CD4-positive, alpha-beta T cell (primary cell): ENCODE data around the gene TAOK3. TPM values are rescaled to one million over a fixed set of nuclear protein-coding genes. Genes with fewer than 3 reads are reported as not detected.

Experiments used
- ATAC-seq: fragments of 200-7000 bp; cut with Tn5 transposase; one replicate; pipeline ENCODE4 v1.10.0; 2022; ENCODE audit warnings: mild to moderate bottlenecking; ENCODE audit not compliant: poor library complexity
- CTCF ChIA-PET: fragments of 350-600 bp; sonication (Branson Sonifier 250); formaldehyde crosslinking; loops from one replicate; lab custom pipeline; 2021; ENCODE audit warnings: antibody characterized with exemption, inconsistent platforms; lab: Charles Lee
- POLR2A ChIA-PET: fragments of 350-600 bp; sonication (Branson Sonifier 250); formaldehyde crosslinking; loops from one replicate; lab custom pipeline; 2021; ENCODE audit warnings: antibody characterized with exemption, inconsistent platforms; lab: Charles Lee
- DNase-seq, 14 experiments: peaks; one replicate each; pipeline ENCODE4 v3.0.0-alpha.2; 2013 to 2020; ENCODE audit warnings: mixed read lengths in 2 of 14
- H3K27ac ChIP-seq, 2 donors: one replicate each; pipeline versions ENCODE4 v1.5.1 to v1.7.0; 2013; ENCODE audit warnings: low read length in 2 of 2, low read depth in 1 of 2, mild to moderate bottlenecking in 1 of 2
- H3K27me3 ChIP-seq, 2 experiments: 1 replicate in 1 of 2; 2 replicates in 1 of 2; pipeline versions ENCODE4 v1.6.1 to v1.7.0; 2013; ENCODE audit warnings: low read length in 2 of 2, control low read depth in 1 of 2, mild to moderate bottlenecking in 1 of 2, moderate library complexity in 1 of 2; ENCODE audit not compliant: insufficient read depth in 2 of 2, control insufficient read depth in 1 of 2
- H3K36me3 ChIP-seq: one replicate; pipeline ENCODE4 v1.6.1; 2013; ENCODE audit warnings: low read length, control low read depth; ENCODE audit not compliant: insufficient read depth
- H3K4me1 ChIP-seq: one replicate; pipeline ENCODE4 v1.6.1; 2013; ENCODE audit warnings: low read length, control low read depth; ENCODE audit not compliant: insufficient read depth
- H3K4me3 ChIP-seq: one replicate; pipeline ENCODE4 v1.5.1; 2013; ENCODE audit warnings: mild to moderate bottlenecking, low read length, moderate library complexity
- H3K9me3 ChIP-seq, 2 experiments: 1 replicate in 1 of 2; 2 replicates in 1 of 2; pipeline versions ENCODE4 v1.6.1 to v1.7.0; 2013; ENCODE audit warnings: low read length in 2 of 2, mild to moderate bottlenecking in 2 of 2, control low read depth in 1 of 2, moderate library complexity in 1 of 2; ENCODE audit not compliant: control insufficient read depth in 1 of 2, insufficient read depth in 1 of 2
- H3K27ac Mint-ChIP-seq: one replicate; pipeline ENCODE4 v1.8.0; 2020; ENCODE audit warnings: mixed read lengths
- H3K27me3 Mint-ChIP-seq: one replicate; pipeline ENCODE4 v1.8.0; 2021; ENCODE audit warnings: mixed read lengths
- H3K36me3 Mint-ChIP-seq: one replicate; pipeline ENCODE4 v1.8.0; 2021; ENCODE audit warnings: low read depth, mixed read lengths
- H3K4me1 Mint-ChIP-seq: one replicate; pipeline ENCODE4 v1.8.0; 2021; ENCODE audit warnings: low read depth, mixed read lengths
- H3K4me3 Mint-ChIP-seq: one replicate; pipeline ENCODE4 v1.8.0; 2020; ENCODE audit warnings: mild to moderate bottlenecking, mixed read lengths
- H3K9me3 Mint-ChIP-seq: one replicate; pipeline ENCODE4 v1.8.0; 2020; ENCODE audit warnings: mixed read lengths
- intact Hi-C, 2 experiments: fragments of 100-400 bp; cut with DNase I in 1 of 2; cut with micrococcal nuclease in 1 of 2; formaldehyde crosslinking; loops; one replicate each; pipeline versions ENCODE4 v1.15.1 to v1.9.0; 2023 to 2025; cut with DNase I, micrococcal nuclease
- total RNA-seq, 174 experiments: library from RNA in 2 of 174; stranded (reverse) in 2 of 174; gene quantifications; one replicate each; pipeline ENCODE4 v1.2.3 and lab custom pipeline; 2021 to 2026
- TF ChIP-seq, protein P1 (sequence below): fragments of 200-600 bp; IDR thresholded peaks from one replicate; pipeline ENCODE4 v1.8.0; 2022; ENCODE audit warnings: antibody characterized with exemption, mild to moderate bottlenecking

The TAOK3 gene
- total RNA-seq, 2 experiments from 2014 or later, result 53.5 to 56.6 TPM

DNA sequence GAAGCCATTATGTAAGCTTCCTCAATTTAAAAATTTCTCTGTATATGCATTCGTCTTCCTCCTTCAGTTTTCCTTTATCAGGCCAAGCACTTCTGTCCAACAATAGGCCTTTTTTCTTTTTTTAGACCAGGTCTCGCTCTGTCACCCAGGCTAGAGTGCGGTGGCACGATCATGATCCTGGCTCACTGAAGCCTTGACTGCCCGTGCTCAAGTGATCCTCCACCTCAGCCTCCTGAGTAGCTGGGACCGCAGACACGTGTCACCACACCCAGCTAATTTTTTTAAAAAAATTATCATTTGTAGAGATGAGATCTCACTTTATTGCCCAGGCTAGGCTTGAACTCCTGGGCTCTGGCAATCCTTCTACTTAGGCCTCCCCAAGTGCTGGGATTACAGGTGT lies 25.8 kb downstream of the TAOK3 start:
- Mint-ChIP-seq H3K4me1 (peaks cover 53% of the 10 kb centered on the region), H3K9me3 (no peaks in the 10 kb centered on the region), H3K36me3 (peaks cover 25% of the 10 kb centered on the region), H3K27me3 (no peaks in the 10 kb centered on the region), H3K4me3 (no peak overlapping the region), H3K27ac (no peak overlapping the region)
- ChIA-PET POLR2A (interaction anchor here (1.8 kb wide), 1 partner anchor 29 kb away, joined by 5 read pairs; the partner anchor contains the start of gene SUDS3), CTCF (interaction anchor here (1.4 to 1.7 kb wide), 2 partner anchors 11 to 13 kb away, joined by 3 read pairs; no protein-coding TSS in a partner anchor)
- no peak overlapping the region for H3K27ac ChIP-seq
- DNase-seq (no peak), ATAC-seq (no peak)
- no peaks in the 10 kb centered on the region for H3K27me3 ChIP-seq
- H3K9me3 ChIP-seq, result no peaks in the 10 kb centered on the region
- TF ChIP-seq, protein P1, sequence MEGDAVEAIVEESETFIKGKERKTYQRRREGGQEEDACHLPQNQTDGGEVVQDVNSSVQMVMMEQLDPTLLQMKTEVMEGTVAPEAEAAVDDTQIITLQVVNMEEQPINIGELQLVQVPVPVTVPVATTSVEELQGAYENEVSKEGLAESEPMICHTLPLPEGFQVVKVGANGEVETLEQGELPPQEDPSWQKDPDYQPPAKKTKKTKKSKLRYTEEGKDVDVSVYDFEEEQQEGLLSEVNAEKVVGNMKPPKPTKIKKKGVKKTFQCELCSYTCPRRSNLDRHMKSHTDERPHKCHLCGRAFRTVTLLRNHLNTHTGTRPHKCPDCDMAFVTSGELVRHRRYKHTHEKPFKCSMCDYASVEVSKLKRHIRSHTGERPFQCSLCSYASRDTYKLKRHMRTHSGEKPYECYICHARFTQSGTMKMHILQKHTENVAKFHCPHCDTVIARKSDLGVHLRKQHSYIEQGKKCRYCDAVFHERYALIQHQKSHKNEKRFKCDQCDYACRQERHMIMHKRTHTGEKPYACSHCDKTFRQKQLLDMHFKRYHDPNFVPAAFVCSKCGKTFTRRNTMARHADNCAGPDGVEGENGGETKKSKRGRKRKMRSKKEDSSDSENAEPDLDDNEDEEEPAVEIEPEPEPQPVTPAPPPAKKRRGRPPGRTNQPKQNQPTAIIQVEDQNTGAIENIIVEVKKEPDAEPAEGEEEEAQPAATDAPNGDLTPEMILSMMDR, result no peak
- no peaks in the 10 kb centered on the region for H3K36me3 ChIP-seq
- intact Hi-C loops, result no loop called here
- peaks cover 6% of the 10 kb centered on the region for H3K4me1 ChIP-seq
- no peak overlapping the region for H3K4me3 ChIP-seq

DNA sequence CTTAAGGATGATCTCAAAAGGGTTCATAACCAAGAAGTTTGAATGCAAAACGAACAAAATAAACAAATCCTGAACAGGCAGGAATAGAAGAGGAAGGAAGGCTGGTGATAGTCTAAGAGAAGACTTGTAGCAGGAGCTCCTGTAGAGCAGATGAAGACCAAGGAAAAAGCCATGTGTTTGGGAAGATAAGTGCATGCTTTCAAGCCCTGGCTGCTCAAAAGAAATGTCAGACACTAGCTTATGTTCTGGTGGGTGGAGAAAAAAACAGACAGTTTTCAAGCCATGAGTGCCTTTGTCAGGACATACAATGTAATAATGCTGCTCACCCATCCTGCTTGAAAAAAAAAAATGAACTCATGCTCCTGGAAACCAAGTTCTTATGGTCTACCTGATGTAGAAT lies 27.4 kb downstream of the TAOK3 start:
- TF ChIP-seq, protein P1, result no peak
- H3K27ac Mint-ChIP-seq, result peak overlapping the region; percentile 32
- no peaks in the 10 kb centered on the region for H3K27me3 Mint-ChIP-seq
- CTCF ChIA-PET, result interaction anchor here (0.6 kb wide), 1 partner anchor 140 kb away, joined by 3 read pairs; no protein-coding TSS in a partner anchor
- POLR2A ChIA-PET, result no interaction called here
- Histone ChIP-seq H3K27ac (no peak overlapping the region), H3K27me3 (no peaks in the 10 kb centered on the region), H3K9me3 (no peaks in the 10 kb centered on the region), H3K4me1 (peaks cover 6% of the 10 kb centered on the region), H3K4me3 (no peak overlapping the region), H3K36me3 (no peaks in the 10 kb centered on the region)
- H3K9me3 Mint-ChIP-seq, result no peaks in the 10 kb centered on the region
- DNase-seq (no peak), ATAC-seq (no peak)
- intact Hi-C loops, result no loop called here
- no peak overlapping the region for H3K4me3 Mint-ChIP-seq
- peaks cover 55% of the 10 kb centered on the region for H3K4me1 Mint-ChIP-seq
- peaks cover 21% of the 10 kb centered on the region for H3K36me3 Mint-ChIP-seq

DNA sequence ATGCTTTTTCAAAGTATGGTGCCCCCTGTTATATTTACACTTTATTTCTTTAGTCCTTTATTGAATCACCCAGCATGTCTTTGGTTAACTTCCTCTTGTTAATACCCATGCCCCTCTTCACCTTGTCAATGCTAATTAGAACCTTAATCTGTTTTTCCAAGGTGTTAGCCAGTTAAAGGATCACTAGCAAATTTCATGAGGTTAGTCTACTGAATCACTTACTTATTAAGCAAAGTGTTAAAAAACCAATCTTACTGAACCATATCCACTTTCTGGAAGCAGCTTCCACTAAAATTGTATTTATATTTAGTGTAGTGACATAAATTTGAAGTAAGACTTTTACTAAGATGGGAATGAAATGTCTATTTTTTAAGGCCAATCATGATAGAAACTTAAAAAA lies 27.9 kb downstream of the TAOK3 start:
- ATAC-seq, result no peak
- no peak for DNase-seq
- ChIA-PET CTCF (interaction anchor here (0.6 kb wide), 1 partner anchor 139 kb away, joined by 3 read pairs; no protein-coding TSS in a partner anchor), POLR2A (no interaction called here)
- Histone ChIP-seq H3K9me3 (no peaks in the 10 kb centered on the region), H3K4me3 (no peak overlapping the region), H3K36me3 (no peaks in the 10 kb centered on the region), H3K27ac (no peak overlapping the region), H3K27me3 (no peaks in the 10 kb centered on the region), H3K4me1 (peaks cover 6% of the 10 kb centered on the region)
- Mint-ChIP-seq H3K27ac (peak overlapping the region; percentile 32), H3K4me3 (no peak overlapping the region), H3K4me1 (peaks cover 55% of the 10 kb centered on the region), H3K9me3 (no peaks in the 10 kb centered on the region), H3K27me3 (no peaks in the 10 kb centered on the region), H3K36me3 (peaks cover 26% of the 10 kb centered on the region)
- TF ChIP-seq, protein P1, result no peak
- intact Hi-C loops, result no loop called here
